ENCODE data around the gene XPR1.

Gene XPR1

GRCh38 chr1:180917306-180918065 is 285.7 kb downstream of the XPR1 start:
- intact Hi-C loops (cut with DNase I; ENCODE audit: low total_unique reads): no loop called here
- Histone ChIP-seq H3K27ac (no peak overlapping the region), H3K36me3 (peaks cover 0 to 46% (median 31%) of the 10 kb centered on the region in 3 donors), H3K4me3 (no peak overlapping the region), H3K27me3 (no peaks in the 10 kb centered on the region), H3K9me3 (no peaks in the 10 kb centered on the region), H3K4me1 (peaks cover 0 to 15% (median 4%) of the 10 kb centered on the region in 4 donors)
- TF ChIP-seq CTCF (IDR thresholded peaks at IDR 0.05): no peak
- no peak for DNase-seq

- Histone ChIP-seq H3K9me3 (no peaks in the 10 kb centered on the region), H3K27ac (no peak overlapping the region), H3K4me3 (no peak overlapping the region), H3K36me3 (peaks cover 0 to 50% (median 31%) of the 10 kb centered on the region in 3 donors), H3K27me3 (no peaks in the 10 kb centered on the region), H3K4me1 (peaks cover 0 to 9% (median 4%) of the 10 kb centered on the region in 4 donors)
- TF ChIP-seq CTCF (IDR thresholded peaks at IDR 0.05): no peak
- intact Hi-C loops (cut with DNase I; ENCODE audit: low total_unique reads): no loop called here
- no peak for DNase-seq
These were observed 286.7 kb downstream of the XPR1 start for GRCh38 chr1:180918519-180918918.

- no peak for TF ChIP-seq CTCF (IDR thresholded peaks at IDR 0.05)
These were observed 287.4 kb downstream of the XPR1 start for GRCh38 chr1:180919183-180919700.

GRCh38 chr1:180920193-180920592 is 288.4 kb downstream of the XPR1 start:
- no peak overlapping the region for H3K27ac ChIP-seq
- peaks cover 0 to 50% (median 31%) of the 10 kb centered on the region in 3 donors for H3K36me3 ChIP-seq
- no peak for TF ChIP-seq CTCF (IDR thresholded peaks at IDR 0.05)

More at GRCh38 chr1:180919183-180919700, 287.4 kb downstream of the XPR1 start:
- Histone ChIP-seq H3K27ac (no peak overlapping the region), H3K4me3 (no peak overlapping the region), H3K4me1 (peaks cover 0 to 6% (median under 1%) of the 10 kb centered on the region in 4 donors), H3K9me3 (no peaks in the 10 kb centered on the region), H3K36me3 (peaks cover 0 to 50% (median 31%) of the 10 kb centered on the region in 3 donors), H3K27me3 (no peaks in the 10 kb centered on the region)
- intact Hi-C loops (cut with DNase I; ENCODE audit: low total_unique reads): no loop called here
- no peak for DNase-seq

GRCh38 chr1:180920702-180921101 is 288.9 kb downstream of the XPR1 start:
- Histone ChIP-seq H3K36me3 (peaks cover 0 to 50% (median 31%) of the 10 kb centered on the region in 3 donors), H3K4me1 (peaks cover 0 to 2% (median 0%) of the 10 kb centered on the region in 4 donors), H3K4me3 (no peak overlapping the region), H3K27ac (no peak overlapping the region), H3K9me3 (no peaks in the 10 kb centered on the region), H3K27me3 (no peaks in the 10 kb centered on the region)
- intact Hi-C loops (cut with DNase I; ENCODE audit: low total_unique reads): no loop called here
- peak in 1 of 2 experiments; percentile 4 for TF ChIP-seq CTCF (IDR thresholded peaks at IDR 0.05)
- no peak for DNase-seq

More at GRCh38 chr1:180920193-180920592, 288.4 kb downstream of the XPR1 start:
- H3K4me3 ChIP-seq: no peak overlapping the region
- H3K4me1 ChIP-seq: no peaks in the 10 kb centered on the region
- H3K9me3 ChIP-seq: no peaks in the 10 kb centered on the region
- no peaks in the 10 kb centered on the region for H3K27me3 ChIP-seq
- intact Hi-C loops (cut with DNase I; ENCODE audit: low total_unique reads): no loop called here
- DNase-seq: no peak
